T-helper 2 cell (primary cell): ENCODE measurements around the gene WWOX.

Source experiments
- DNase-seq, 5 experiments: peaks; one replicate each; pipeline versions ENCODE4 v3.0.0 to v3.0.0-alpha.2; 2012 to 2022

Gene WWOX

DNA sequence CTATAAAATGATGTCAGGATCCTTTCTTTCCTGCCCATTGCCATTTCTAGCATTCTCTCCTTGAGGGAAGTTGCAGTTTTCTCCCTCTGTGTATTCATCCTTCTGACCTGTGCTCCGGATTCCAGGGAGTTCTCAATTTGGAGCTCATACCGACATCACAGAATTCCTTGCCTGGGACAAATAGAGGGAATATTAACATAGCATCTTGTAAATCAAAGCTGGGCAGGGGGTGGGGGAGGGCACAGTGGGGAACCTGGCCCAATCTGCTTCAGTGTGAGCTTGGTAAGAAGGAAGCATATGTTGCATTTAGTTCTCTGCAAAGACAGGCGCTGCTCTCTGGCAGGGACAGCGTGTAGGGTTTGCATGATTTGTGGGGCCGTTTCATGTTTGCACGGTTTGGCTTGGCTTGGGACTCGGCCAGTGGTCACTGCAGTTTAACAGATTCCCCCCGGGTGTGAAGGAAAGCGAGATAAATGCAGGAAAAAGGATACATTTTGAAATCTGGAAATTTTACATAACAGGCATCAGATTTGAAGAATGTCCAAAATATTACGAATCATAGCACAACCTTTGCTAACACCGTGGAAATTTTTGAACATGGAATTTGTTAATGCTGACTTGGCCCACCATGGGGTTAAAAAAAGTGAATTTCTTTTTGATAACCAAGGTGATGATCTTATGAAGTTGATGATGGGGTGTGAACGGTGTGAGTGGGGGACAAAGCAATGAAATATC is 178.0 kb downstream of the WWOX start:
- no peak for DNase-seq

DNA sequence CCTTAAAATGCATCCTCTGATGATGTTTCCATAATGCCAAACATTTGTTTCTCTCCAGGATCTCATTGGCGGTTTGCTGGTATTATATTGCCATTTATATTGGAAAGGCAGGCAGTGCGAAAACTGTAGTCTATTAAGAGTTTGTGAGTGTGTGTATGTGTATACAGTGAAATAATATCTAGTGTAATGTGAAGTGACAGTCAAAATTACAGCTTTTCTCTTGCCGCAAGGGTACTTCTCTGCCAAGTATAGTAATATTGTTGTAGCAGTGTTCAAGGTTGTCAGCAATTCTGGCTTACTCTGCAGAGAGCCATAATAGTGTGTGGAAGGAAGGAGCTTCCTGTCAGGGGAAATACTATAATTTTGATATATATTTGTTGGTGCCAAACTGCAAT is 178.6 kb downstream of the WWOX start:
- DNase-seq = no peak

DNA sequence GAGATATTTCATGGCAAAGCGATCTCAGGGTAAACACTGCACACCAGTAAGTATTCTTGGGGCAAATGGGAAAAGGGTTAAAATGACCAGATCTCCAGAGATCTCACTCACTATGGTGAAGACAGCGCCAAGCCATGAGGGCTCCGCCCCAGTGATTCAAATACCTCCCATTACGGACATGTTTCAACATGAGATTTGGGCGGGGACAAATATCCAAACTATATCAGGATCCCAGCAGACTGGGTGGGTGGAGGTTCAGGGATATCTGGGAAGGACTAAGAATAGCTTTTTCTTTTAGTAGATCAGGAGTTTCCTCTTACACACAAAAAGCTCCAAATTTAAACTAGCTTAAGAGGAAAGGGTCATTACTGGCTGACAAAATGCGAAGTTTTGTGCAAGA is 181.7 kb downstream of the WWOX start:
- no peak for DNase-seq

GRCh38 chr16:78283548-78284251 is 184.2 kb downstream of the WWOX start:
- DNase-seq = no peak

DNA sequence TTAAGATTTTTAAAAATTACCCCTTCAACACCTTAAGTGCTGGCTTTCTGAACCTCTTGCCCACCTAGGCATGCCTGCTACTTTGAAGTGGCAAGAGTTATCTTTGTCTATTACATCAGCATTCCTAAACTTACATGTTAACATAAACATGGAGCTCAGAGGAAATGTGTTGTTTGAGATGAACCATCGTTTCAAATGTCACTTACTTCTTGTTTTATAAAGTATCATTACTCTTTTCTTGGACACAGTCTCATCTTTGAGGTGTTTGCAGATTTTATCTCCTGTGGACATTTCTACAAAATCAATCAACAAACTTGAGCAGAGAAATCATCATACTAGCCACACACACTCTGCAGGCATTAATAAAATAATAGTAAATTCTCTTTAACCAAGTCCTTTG is 184.9 kb downstream of the WWOX start:
- DNase-seq = no peak

GRCh38 chr16:78284957-78285434 is 185.5 kb downstream of the WWOX start:
- no peak for DNase-seq

GRCh38 chr16:78285437-78285922 is 186.0 kb downstream of the WWOX start:
- no peak for DNase-seq

GRCh38 chr16:78286065-78286464 is 186.6 kb downstream of the WWOX start:
- DNase-seq = no peak

DNA sequence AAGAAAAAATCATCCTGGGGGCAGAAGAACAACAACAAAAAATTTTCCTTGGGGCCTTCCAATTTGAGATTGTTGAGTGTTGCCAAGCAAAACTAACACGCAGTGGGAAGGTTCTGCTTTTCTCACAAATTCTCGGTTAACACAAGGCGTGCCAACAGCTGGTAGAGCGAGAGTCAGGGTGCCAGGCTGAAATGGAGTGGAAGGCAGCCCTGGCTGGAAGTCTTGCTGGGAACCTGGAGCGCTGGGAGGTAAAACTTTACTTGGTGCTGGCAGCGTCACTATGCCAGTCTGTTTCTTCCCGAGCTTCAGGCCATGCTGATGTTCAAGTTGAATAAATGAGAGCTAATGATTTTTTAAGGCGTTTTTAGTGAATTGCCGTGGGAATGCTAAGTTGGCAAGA is 189.4 kb downstream of the WWOX start:
- no peak for DNase-seq

GRCh38 chr16:78289373-78289772 is 189.9 kb downstream of the WWOX start:
- no peak for DNase-seq

DNA sequence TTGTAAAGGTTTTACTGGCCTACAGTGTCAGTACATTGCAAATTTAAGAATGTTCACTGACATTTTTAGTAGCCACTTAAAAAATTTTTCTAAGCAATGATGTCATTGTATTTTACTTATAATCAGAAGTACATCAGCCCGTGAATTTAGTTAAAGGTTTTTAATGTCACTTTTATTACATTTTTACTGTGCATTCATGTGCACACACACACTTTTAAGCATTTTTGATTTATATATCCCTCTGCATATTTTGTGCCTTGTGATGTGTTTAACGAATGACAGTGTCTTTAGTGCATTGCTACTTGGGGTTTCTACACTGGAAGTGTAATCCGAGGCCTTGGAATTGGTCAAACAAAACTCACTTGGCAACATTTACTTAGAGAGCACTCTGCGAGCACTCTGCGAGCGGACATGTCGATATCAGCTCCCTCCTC is 190.4 kb downstream of the WWOX start:
- no peak for DNase-seq

- no peak for DNase-seq
Observed at GRCh38 chr16:78290395-78290794, 190.9 kb downstream of the WWOX start.

DNA sequence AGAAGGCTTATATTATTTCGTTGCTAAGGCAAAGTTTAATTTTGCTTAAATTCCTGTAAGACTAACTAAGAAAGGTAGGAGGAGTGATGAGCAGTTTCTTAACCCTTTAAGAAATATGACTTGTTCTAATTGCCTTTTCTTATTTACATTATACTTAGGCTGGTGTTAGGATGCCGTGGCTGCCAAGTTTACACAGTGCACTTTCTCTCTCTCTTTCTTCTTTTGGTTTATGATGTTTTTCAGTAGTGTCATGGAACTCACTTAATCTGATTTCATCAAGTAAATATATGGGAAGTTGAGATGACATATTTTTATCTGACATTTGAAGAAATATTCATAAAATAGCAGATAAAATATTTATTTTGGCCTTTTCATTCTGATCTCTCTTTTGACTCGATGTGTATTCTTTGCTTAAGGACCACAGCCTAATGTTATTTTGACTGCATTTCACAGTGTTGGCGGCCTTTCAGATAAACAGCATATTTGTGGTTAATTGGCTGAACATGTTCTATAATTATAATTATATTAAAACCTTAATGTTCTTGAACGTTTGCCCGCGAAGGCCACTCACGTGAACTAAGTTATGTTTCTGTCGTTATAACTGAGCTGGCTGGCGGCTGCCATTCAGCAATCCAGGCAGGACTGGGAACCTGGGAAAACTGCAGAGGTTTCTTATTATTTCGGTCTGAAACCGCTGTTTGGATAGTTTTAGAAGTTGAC is 191.6 kb downstream of the WWOX start:
- DNase-seq = no peak

DNA sequence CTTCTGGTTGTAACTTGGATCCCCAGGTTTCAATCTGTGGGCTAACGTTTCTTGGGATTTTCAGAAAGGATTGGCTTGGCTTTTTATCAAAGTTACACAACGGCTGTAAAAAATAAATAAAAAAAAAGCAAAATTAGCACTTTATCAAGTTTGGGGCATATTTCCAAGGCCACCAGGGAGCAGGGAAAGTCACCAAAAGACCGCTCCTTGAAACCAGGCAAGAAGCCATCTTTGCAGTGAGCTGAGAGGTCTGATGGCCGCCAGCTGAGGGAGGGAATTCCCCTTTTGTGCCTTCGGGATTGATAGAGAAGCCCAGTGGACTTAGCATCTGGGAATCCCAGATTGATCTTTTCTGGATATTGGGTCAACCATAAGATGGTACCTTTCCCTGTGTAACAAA is 192.2 kb downstream of the WWOX start:
- DNase-seq = no peak

DNA sequence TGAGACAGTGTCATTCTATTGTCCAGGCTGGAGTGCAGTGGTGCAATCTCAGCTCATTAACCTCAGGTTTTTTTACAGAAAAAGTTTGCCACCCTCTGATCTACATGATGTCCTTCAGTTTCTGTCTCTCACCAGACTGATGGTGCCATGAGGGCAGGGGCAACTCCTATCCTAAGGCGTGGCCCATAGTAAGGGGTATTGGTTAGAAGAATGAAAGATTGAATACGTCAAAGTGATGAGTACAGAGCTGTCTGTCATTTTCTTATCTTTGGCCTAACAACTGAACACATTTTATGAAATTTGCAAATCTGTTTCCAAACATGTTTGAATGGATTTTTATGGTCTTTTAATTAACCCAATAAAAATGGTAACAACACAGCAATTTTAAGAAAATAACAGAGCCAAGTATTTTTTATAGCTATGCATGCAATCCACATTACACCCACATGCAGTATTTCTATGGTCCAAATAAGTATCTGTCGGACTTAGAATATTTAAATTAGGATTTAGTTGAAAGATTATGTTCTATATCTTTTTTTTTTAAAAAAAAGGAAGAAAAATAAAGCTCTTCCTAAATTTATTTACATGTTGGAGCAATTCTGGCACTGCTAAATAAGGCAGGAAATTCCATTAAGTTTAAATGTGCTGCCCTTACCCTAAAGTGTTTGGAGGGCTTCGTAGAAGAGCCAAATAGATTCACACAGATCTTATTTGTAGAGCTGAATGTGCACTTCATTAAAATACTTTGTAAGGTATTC is 192.8 kb downstream of the WWOX start:
- DNase-seq = no peak

- DNase-seq = no peak
Observed at GRCh38 chr16:78292844-78293380, 193.5 kb downstream of the WWOX start.

DNA sequence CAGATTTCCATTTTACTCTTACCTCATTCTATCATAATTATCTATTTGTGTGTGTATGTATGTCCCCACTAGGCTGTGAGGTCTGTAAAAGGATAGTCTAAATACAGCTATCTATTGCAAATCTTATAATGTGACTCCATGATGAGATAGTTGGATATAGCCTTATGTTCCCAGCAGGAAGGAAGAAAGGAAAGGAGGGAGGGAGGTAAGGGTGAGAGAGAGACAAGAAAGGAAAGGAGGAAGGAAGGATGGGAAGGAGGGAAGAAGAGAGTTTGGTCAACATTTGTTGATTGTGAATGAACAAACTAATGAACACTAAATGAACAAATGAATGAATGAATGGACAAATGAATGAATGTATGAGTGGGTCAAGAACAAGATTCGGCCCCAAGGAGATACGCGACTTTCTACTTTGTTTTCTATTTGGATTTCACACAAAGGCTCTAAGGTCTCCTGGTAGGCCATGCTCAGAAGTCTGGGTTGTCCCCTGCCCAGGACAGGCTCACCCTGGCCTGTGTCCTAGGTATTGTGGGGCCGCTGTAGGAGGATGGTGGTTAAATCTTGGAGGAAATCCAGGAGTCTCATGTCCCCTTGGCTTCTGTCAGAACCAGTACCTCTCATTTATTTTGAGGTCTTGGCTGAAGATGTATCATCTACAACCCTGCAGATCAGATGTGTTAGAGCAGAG is 195.2 kb downstream of the WWOX start:
- no peak for DNase-seq

- no peak for DNase-seq
Observed at GRCh38 chr16:78297066-78297666, 197.7 kb downstream of the WWOX start.

GRCh38 chr16:78298986-78299385 is 199.5 kb downstream of the WWOX start:
- DNase-seq = no peak

DNA sequence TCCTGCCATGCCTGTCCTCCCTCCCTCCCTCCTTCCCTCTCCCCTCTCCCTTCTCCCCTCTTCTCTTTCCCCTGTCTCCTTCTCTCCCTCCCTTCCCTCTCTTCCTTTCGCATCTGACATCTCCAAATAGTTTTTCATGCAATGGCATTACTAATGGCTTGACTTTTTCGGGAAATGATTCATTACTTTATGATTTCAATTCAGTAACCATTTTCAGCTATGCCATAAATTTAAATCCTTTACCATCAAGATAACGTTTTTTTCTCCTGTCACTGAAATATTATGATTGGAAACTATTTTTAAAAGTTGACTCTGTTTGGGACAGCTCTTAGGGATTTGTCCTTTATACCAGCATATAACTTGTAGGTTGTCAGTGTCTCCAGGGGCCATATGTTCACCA is 201.0 kb downstream of the WWOX start:
- DNase-seq = no peak

- no peak for DNase-seq
Observed at GRCh38 chr16:78303946-78304345, 204.5 kb downstream of the WWOX start.
